ENCODE measurements around the gene NEGR1. TPM values are rescaled to one million over a fixed set of nuclear protein-coding genes. Genes with fewer than 3 reads are reported as not detected.

The NEGR1 gene
- total RNA-seq, 1 donor from 2014 or later: 0.58 TPM

DNA sequence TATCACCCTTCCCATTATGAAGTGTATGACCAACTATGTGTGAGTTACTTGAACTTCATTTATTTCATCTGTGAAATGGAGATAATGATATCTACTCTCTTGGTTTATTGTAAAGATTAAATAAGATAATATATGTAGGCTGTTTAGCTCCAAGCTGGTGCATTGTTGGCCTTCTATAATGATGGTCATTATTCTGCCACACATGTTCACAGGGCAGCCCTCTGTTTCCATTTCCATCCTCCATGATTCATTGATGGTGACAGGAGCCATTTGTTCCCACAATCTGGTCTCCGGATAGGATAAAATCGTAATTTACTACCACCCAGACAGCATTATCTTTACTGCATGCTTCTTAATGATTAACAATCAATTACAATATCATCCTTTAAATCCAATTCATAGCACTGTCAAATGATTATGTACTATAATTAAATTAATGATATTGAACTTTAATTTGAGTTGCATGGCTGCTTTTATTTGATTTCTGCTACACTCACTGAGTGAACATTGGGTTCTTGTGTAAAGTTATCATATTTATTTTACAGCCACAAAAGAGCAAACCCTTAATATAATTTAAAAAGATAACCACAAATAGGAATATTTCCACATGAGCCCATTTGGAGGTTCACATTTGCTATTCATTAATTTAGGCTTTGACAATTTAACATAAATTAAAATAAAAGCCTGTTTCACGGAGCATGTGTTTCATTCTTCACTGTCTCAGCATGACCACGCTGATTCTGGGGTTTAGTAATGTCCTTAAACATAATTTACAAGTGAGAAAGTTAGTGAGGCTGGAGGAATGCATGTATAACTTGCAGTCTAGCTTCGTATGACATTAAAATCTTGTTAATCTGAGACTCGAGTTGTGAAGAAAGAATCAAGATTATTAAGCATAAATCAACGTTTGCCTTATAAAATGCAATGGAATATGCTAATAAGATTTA lies 605.1 kb downstream of the NEGR1 start:
- no peaks in the 10 kb centered on the region for H3K9me3 Mint-ChIP-seq
- DNase-seq (ENCODE audit: low read depth, low spot score): no peak

DNA sequence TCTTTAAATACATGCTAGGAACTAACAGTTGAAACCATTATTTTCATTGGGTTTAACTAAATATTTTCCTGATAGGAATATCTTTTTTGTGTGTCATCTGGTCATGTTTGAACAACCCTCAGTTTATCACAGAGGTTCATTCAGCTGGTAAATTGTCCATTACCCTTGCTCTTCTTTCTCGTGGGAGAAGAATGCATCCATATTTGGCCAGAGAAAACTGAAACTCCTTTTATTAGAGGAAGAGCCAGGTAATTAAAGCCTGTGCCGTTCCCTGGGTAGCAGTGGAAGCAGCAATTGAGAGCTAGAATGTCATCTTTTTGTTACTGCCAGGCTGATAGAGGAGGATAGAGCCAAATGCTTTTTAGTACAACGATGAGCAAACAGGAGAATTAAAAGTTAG lies 614.3 kb downstream of the NEGR1 start:
- no peaks in the 10 kb centered on the region for H3K36me3 Mint-ChIP-seq (ENCODE audit: low read depth)
- H3K27me3 Mint-ChIP-seq (ENCODE audit: low read depth): no peaks in the 10 kb centered on the region
- H3K4me3 Mint-ChIP-seq: no peak overlapping the region
- TF ChIP-seq, protein P1, sequence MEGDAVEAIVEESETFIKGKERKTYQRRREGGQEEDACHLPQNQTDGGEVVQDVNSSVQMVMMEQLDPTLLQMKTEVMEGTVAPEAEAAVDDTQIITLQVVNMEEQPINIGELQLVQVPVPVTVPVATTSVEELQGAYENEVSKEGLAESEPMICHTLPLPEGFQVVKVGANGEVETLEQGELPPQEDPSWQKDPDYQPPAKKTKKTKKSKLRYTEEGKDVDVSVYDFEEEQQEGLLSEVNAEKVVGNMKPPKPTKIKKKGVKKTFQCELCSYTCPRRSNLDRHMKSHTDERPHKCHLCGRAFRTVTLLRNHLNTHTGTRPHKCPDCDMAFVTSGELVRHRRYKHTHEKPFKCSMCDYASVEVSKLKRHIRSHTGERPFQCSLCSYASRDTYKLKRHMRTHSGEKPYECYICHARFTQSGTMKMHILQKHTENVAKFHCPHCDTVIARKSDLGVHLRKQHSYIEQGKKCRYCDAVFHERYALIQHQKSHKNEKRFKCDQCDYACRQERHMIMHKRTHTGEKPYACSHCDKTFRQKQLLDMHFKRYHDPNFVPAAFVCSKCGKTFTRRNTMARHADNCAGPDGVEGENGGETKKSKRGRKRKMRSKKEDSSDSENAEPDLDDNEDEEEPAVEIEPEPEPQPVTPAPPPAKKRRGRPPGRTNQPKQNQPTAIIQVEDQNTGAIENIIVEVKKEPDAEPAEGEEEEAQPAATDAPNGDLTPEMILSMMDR (conservative IDR thresholded peaks at IDR 0.05): no peak
- H3K27ac Mint-ChIP-seq (ENCODE audit: unreplicated experiment): no peak overlapping the region
- DNase-seq (ENCODE audit: low read depth, low spot score): no peak
- no peaks in the 10 kb centered on the region for H3K4me1 Mint-ChIP-seq
- no peaks in the 10 kb centered on the region for H3K9me3 Mint-ChIP-seq

More for the DNA sequence above, 605.1 kb downstream of the NEGR1 start:
- no peaks in the 10 kb centered on the region for H3K27me3 Mint-ChIP-seq (ENCODE audit: low read depth)
- no peak overlapping the region for H3K27ac Mint-ChIP-seq (ENCODE audit: unreplicated experiment)
- no peak overlapping the region for H3K4me3 Mint-ChIP-seq
- no peaks in the 10 kb centered on the region for H3K36me3 Mint-ChIP-seq (ENCODE audit: low read depth)
- TF ChIP-seq, protein P1 (conservative IDR thresholded peaks at IDR 0.05): no peak
- no peaks in the 10 kb centered on the region for H3K4me1 Mint-ChIP-seq

DNA sequence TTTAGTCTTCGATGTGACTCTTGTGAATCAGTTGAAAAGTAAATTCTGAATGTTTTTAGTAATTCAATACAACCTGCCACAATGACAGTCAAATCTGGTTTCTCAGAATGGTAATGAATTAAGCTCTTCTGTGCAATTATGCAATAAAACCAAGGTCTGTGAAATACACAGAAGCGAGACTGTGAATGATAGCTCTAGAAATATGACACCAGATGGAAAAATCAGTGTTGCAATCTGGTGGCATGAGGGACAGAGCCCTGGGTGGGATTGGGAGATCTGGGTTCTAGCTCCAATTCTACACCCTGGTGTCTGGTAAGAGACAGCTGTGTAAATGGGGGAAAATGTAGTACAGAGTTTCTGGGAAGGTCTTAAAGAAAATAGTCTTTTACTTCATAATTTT lies 615.1 kb downstream of the NEGR1 start:
- DNase-seq (ENCODE audit: low read depth, low spot score): no peak
- TF ChIP-seq, protein P1 (conservative IDR thresholded peaks at IDR 0.05): no peak
- H3K27me3 Mint-ChIP-seq (ENCODE audit: low read depth): no peaks in the 10 kb centered on the region
- H3K9me3 Mint-ChIP-seq: no peaks in the 10 kb centered on the region
- no peaks in the 10 kb centered on the region for H3K4me1 Mint-ChIP-seq
- no peak overlapping the region for H3K27ac Mint-ChIP-seq (ENCODE audit: unreplicated experiment)
- H3K36me3 Mint-ChIP-seq (ENCODE audit: low read depth): no peaks in the 10 kb centered on the region
- no peak overlapping the region for H3K4me3 Mint-ChIP-seq

DNA sequence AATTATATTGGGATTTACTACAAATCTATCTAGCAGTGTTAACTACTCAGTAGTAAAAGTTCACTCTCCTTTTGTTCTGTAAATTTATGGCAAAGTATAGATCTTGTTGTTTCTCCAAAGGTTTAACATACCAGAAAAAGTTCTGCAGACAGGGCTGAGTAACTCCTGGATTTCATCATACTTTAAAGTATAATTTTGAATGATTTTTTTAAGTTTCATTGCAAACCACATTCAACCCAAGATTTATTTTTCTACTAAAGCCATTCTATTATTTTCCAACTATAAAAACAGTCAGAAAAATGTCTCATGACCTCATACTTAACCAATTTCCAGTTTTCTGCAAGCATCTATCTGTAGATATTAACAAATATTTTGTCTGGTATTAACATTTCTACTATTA lies 615.7 kb downstream of the NEGR1 start:
- no peaks in the 10 kb centered on the region for H3K4me1 Mint-ChIP-seq
- no peaks in the 10 kb centered on the region for H3K36me3 Mint-ChIP-seq (ENCODE audit: low read depth)
- no peak for DNase-seq (ENCODE audit: low read depth, low spot score)
- H3K27ac Mint-ChIP-seq (ENCODE audit: unreplicated experiment): no peak overlapping the region
- H3K4me3 Mint-ChIP-seq: no peak overlapping the region
- no peaks in the 10 kb centered on the region for H3K9me3 Mint-ChIP-seq
- TF ChIP-seq, protein P1 (conservative IDR thresholded peaks at IDR 0.05): no peak
- no peaks in the 10 kb centered on the region for H3K27me3 Mint-ChIP-seq (ENCODE audit: low read depth)

DNA sequence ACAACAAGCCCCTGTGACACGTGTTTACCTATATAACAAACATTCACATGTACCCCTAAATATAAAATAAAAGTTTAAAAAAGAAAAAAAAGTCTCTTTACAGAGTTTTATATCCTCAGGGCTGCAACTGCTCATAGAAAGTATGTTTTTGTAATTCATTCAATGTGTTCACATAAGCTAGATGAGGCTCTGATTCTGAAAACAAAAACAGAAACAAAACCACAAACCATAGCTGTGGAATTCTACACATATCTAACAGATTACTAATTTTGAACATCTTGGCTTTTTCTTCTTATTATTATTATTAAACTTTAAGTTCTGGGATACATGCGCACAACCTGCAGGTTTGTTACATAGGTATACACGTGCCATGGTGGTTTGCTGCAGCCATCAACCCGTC lies 621.9 kb downstream of the NEGR1 start:
- no peak for DNase-seq (ENCODE audit: low read depth, low spot score)
- no peak overlapping the region for H3K27ac Mint-ChIP-seq (ENCODE audit: unreplicated experiment)
- H3K4me1 Mint-ChIP-seq: no peaks in the 10 kb centered on the region
- TF ChIP-seq, protein P1 (conservative IDR thresholded peaks at IDR 0.05): no peak
- no peaks in the 10 kb centered on the region for H3K36me3 Mint-ChIP-seq (ENCODE audit: low read depth)
- no peaks in the 10 kb centered on the region for H3K27me3 Mint-ChIP-seq (ENCODE audit: low read depth)
- no peaks in the 10 kb centered on the region for H3K9me3 Mint-ChIP-seq
- H3K4me3 Mint-ChIP-seq: no peak overlapping the region
